Esophagus mucosa (tissue), 1 donor: Measurements from ENCODE around the gene SYT2. TPM values are rescaled to one million over a fixed set of nuclear protein-coding genes. Genes with fewer than 3 reads are reported as not detected.
"Not testable (repeated sequence)": the region's sequence is repeated elsewhere in the genome, so short reads cannot be mapped to it uniquely, and the experiment has no call there.

Experiments used
- ATAC-seq: fragments of 200-7000 bp; cut with Tn5 transposase; one replicate; pipeline ENCODE4 v1.9.1; 2020
- total RNA-seq: library from RNA; stranded (reverse); gene quantifications from one replicate; pipeline ENCODE4 v1.2.4, GENCODE V29; 2023
- donor health status: DM: yes; HTN: yes; CAD: no.

SYT2 gene
- total RNA-seq, 1 donor from 2014 or later = not detected

GRCh38 chr1:202567738-202568137, 142.5 kb downstream of the SYT2 start:
- ATAC-seq = no peak

- ATAC-seq = no peak
Observed at GRCh38 chr1:202565890-202566602, 144.2 kb downstream of the SYT2 start.

- ATAC-seq = no peak
Observed at GRCh38 chr1:202564958-202565495, 145.2 kb downstream of the SYT2 start.

- no peak for ATAC-seq
Observed at GRCh38 chr1:202563818-202564217, 146.4 kb downstream of the SYT2 start.

- no peak for ATAC-seq
Observed at GRCh38 chr1:202562444-202563060, 147.7 kb downstream of the SYT2 start.

- ATAC-seq = no peak
Observed at GRCh38 chr1:202561726-202562443, 148.4 kb downstream of the SYT2 start.

- ATAC-seq = no peak
Observed at GRCh38 chr1:202561240-202561639, 149.0 kb downstream of the SYT2 start.

- ATAC-seq = peak; percentile 87
Observed at GRCh38 chr1:202557662-202558061, 152.6 kb downstream of the SYT2 start.

- ATAC-seq = not testable (repeated sequence)
Observed at GRCh38 chr1:202556037-202556436, 154.2 kb downstream of the SYT2 start.

- not testable (repeated sequence) for ATAC-seq
Observed at GRCh38 chr1:202554619-202555018, 155.6 kb downstream of the SYT2 start.

GRCh38 chr1:202553560-202554038, 156.7 kb downstream of the SYT2 start:
- no peak for ATAC-seq

- ATAC-seq = not testable (repeated sequence)
Observed at GRCh38 chr1:202553078-202553477, 157.2 kb downstream of the SYT2 start.

- ATAC-seq = not testable (repeated sequence)
Observed at GRCh38 chr1:202552615-202553014, 157.6 kb downstream of the SYT2 start.

GRCh38 chr1:202551683-202552082, 158.6 kb downstream of the SYT2 start:
- no peak for ATAC-seq

GRCh38 chr1:202550088-202550487, 160.2 kb downstream of the SYT2 start:
- ATAC-seq = not testable (repeated sequence)

GRCh38 chr1:202547215-202547614, 163.0 kb downstream of the SYT2 start:
- ATAC-seq = no peak

- ATAC-seq = not testable (repeated sequence)
Observed at GRCh38 chr1:202546796-202547195, 163.5 kb downstream of the SYT2 start.

GRCh38 chr1:202546377-202546776, 163.9 kb downstream of the SYT2 start:
- ATAC-seq = not testable (repeated sequence)

- ATAC-seq = not testable (repeated sequence)
Observed at GRCh38 chr1:202545647-202546303, 164.5 kb downstream of the SYT2 start.

- ATAC-seq = not testable (repeated sequence)
Observed at GRCh38 chr1:202544766-202545449, 165.3 kb downstream of the SYT2 start.

- ATAC-seq = not testable (repeated sequence)
Observed at GRCh38 chr1:202543537-202543936, 166.7 kb downstream of the SYT2 start.

GRCh38 chr1:202542415-202542814, 167.8 kb downstream of the SYT2 start:
- not testable (repeated sequence) for ATAC-seq
